ENCODE data around the gene CAVIN3. TPM values are rescaled to one million over a fixed set of nuclear protein-coding genes. Genes with fewer than 3 reads are reported as not detected.

CAVIN3 gene
- total RNA-seq, 1 experiment from 2014 or later: 41.5 TPM

DNA sequence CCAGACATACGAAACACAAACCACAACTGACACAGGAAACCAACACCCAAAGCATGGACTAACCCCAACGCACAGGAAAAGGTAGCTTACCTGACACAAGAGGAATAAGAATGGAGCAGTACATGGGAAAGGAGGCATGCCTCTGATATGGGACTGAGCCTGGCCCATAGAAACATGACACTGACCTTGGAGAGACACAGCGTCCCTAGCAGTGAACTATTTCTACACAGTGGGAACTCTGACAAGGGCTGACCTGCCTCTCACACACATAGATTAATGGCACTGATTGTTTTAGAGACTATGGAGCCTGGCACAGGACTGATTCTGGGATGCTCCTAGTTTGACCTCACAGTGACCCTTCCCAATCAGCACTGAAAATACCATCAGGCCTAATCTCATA lies 48.7 kb downstream of the CAVIN3 start:
- H3K9me3 Mint-ChIP-seq: no peaks in the 10 kb centered on the region
- no peak overlapping the region for H3K27ac Mint-ChIP-seq
- DNase-seq (ENCODE audit: low spot score): no peak
- CTCF ChIA-PET: interaction anchor here (1.4 to 5.8 kb wide), 8 partner anchors 10 to 91 kb away, joined by 3 to 82 read pairs (median 18); partner anchors contain the start of gene CCKBR
- H3K27me3 Mint-ChIP-seq (ENCODE audit: low read depth): peaks cover 47% of the 10 kb centered on the region
- POLR2A ChIA-PET: no interaction called here
- H3K4me1 Mint-ChIP-seq: peaks cover 7% of the 10 kb centered on the region; the same call in 1 of the 2 replicates
- TF ChIP-seq ETV6 (CRISPR knock-in tag; IDR thresholded peaks at IDR 0.05): no peak
- no peak for TF ChIP-seq NFE2L1 (CRISPR knock-in tag; IDR thresholded peaks at IDR 0.05)
- no peak for TF ChIP-seq NR2C2 (CRISPR knock-in tag; IDR thresholded peaks at IDR 0.05)
- TF ChIP-seq, protein P1, sequence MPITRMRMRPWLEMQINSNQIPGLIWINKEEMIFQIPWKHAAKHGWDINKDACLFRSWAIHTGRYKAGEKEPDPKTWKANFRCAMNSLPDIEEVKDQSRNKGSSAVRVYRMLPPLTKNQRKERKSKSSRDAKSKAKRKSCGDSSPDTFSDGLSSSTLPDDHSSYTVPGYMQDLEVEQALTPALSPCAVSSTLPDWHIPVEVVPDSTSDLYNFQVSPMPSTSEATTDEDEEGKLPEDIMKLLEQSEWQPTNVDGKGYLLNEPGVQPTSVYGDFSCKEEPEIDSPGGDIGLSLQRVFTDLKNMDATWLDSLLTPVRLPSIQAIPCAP (CRISPR knock-in tag; IDR thresholded peaks at IDR 0.05): no peak
- TF ChIP-seq, protein P2, sequence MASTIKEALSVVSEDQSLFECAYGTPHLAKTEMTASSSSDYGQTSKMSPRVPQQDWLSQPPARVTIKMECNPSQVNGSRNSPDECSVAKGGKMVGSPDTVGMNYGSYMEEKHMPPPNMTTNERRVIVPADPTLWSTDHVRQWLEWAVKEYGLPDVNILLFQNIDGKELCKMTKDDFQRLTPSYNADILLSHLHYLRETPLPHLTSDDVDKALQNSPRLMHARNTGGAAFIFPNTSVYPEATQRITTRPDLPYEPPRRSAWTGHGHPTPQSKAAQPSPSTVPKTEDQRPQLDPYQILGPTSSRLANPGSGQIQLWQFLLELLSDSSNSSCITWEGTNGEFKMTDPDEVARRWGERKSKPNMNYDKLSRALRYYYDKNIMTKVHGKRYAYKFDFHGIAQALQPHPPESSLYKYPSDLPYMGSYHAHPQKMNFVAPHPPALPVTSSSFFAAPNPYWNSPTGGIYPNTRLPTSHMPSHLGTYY (CRISPR knock-in tag; IDR thresholded peaks at IDR 0.05): no peak
- TF ChIP-seq, protein P3, sequence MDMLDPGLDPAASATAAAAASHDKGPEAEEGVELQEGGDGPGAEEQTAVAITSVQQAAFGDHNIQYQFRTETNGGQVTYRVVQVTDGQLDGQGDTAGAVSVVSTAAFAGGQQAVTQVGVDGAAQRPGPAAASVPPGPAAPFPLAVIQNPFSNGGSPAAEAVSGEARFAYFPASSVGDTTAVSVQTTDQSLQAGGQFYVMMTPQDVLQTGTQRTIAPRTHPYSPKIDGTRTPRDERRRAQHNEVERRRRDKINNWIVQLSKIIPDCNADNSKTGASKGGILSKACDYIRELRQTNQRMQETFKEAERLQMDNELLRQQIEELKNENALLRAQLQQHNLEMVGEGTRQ (CRISPR knock-in tag; IDR thresholded peaks at IDR 0.05): no peak
- TF ChIP-seq, protein P4, sequence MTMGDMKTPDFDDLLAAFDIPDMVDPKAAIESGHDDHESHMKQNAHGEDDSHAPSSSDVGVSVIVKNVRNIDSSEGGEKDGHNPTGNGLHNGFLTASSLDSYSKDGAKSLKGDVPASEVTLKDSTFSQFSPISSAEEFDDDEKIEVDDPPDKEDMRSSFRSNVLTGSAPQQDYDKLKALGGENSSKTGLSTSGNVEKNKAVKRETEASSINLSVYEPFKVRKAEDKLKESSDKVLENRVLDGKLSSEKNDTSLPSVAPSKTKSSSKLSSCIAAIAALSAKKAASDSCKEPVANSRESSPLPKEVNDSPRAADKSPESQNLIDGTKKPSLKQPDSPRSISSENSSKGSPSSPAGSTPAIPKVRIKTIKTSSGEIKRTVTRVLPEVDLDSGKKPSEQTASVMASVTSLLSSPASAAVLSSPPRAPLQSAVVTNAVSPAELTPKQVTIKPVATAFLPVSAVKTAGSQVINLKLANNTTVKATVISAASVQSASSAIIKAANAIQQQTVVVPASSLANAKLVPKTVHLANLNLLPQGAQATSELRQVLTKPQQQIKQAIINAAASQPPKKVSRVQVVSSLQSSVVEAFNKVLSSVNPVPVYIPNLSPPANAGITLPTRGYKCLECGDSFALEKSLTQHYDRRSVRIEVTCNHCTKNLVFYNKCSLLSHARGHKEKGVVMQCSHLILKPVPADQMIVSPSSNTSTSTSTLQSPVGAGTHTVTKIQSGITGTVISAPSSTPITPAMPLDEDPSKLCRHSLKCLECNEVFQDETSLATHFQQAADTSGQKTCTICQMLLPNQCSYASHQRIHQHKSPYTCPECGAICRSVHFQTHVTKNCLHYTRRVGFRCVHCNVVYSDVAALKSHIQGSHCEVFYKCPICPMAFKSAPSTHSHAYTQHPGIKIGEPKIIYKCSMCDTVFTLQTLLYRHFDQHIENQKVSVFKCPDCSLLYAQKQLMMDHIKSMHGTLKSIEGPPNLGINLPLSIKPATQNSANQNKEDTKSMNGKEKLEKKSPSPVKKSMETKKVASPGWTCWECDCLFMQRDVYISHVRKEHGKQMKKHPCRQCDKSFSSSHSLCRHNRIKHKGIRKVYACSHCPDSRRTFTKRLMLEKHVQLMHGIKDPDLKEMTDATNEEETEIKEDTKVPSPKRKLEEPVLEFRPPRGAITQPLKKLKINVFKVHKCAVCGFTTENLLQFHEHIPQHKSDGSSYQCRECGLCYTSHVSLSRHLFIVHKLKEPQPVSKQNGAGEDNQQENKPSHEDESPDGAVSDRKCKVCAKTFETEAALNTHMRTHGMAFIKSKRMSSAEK (CRISPR knock-in tag; IDR thresholded peaks at IDR 0.05; ENCODE audit: borderline replicate concordance): no peak
- TF ChIP-seq, protein P5, sequence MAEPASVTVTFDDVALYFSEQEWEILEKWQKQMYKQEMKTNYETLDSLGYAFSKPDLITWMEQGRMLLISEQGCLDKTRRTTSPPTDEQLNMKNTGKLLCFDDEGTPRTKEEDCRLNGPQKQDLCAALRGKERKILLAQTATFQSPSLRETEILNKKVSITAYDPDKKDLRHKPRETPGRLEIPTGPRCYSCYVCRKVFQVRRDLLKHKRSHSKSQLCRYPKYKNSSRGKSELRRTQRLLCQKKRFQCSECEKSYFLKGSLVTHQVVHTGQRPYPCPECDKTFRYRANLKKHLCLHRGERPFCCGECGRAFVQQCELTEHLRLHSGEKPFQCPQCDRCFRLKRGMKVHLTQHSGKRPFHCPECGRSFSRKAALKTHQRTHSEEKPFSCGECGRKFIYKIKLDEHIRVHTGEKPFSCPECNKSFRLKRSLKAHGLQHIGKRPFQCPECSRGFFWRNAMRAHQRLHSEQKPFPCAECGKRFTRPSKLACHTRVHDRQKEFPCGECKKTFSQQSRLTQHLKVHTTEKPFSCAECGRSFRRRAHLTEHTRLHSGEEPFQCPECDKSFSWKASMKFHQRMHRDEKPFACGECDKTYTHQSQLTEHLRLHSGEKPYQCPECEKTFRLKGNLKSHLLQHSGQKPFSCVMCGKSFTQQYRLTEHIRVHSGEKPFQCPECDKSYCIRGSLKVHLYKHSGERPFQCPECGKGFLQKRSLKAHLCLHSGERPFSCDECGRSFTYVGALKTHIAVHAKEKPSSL (CRISPR knock-in tag; conservative IDR thresholded peaks at IDR 0.05): no peak
- TF ChIP-seq, protein P6, sequence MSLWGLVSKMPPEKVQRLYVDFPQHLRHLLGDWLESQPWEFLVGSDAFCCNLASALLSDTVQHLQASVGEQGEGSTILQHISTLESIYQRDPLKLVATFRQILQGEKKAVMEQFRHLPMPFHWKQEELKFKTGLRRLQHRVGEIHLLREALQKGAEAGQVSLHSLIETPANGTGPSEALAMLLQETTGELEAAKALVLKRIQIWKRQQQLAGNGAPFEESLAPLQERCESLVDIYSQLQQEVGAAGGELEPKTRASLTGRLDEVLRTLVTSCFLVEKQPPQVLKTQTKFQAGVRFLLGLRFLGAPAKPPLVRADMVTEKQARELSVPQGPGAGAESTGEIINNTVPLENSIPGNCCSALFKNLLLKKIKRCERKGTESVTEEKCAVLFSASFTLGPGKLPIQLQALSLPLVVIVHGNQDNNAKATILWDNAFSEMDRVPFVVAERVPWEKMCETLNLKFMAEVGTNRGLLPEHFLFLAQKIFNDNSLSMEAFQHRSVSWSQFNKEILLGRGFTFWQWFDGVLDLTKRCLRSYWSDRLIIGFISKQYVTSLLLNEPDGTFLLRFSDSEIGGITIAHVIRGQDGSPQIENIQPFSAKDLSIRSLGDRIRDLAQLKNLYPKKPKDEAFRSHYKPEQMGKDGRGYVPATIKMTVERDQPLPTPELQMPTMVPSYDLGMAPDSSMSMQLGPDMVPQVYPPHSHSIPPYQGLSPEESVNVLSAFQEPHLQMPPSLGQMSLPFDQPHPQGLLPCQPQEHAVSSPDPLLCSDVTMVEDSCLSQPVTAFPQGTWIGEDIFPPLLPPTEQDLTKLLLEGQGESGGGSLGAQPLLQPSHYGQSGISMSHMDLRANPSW (CRISPR knock-in tag; conservative IDR thresholded peaks at IDR 0.05; ENCODE audit: low read depth): no peak
- TF ChIP-seq FOXJ3 (CRISPR knock-in tag; IDR thresholded peaks at IDR 0.05; ENCODE audit: borderline replicate concordance): no peak
- TF ChIP-seq, protein P7, sequence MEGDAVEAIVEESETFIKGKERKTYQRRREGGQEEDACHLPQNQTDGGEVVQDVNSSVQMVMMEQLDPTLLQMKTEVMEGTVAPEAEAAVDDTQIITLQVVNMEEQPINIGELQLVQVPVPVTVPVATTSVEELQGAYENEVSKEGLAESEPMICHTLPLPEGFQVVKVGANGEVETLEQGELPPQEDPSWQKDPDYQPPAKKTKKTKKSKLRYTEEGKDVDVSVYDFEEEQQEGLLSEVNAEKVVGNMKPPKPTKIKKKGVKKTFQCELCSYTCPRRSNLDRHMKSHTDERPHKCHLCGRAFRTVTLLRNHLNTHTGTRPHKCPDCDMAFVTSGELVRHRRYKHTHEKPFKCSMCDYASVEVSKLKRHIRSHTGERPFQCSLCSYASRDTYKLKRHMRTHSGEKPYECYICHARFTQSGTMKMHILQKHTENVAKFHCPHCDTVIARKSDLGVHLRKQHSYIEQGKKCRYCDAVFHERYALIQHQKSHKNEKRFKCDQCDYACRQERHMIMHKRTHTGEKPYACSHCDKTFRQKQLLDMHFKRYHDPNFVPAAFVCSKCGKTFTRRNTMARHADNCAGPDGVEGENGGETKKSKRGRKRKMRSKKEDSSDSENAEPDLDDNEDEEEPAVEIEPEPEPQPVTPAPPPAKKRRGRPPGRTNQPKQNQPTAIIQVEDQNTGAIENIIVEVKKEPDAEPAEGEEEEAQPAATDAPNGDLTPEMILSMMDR (IDR thresholded peaks at IDR 0.05): no peak
- no peak for TF ChIP-seq NFYB (CRISPR knock-in tag; conservative IDR thresholded peaks at IDR 0.05; ENCODE audit: low read depth)
- TF ChIP-seq, protein P8, sequence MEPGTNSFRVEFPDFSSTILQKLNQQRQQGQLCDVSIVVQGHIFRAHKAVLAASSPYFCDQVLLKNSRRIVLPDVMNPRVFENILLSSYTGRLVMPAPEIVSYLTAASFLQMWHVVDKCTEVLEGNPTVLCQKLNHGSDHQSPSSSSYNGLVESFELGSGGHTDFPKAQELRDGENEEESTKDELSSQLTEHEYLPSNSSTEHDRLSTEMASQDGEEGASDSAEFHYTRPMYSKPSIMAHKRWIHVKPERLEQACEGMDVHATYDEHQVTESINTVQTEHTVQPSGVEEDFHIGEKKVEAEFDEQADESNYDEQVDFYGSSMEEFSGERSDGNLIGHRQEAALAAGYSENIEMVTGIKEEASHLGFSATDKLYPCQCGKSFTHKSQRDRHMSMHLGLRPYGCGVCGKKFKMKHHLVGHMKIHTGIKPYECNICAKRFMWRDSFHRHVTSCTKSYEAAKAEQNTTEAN (CRISPR knock-in tag; IDR thresholded peaks at IDR 0.05): no peak
- TF ChIP-seq CREB1 (CRISPR knock-in tag; IDR thresholded peaks at IDR 0.05): no peak
- TF ChIP-seq CREM (CRISPR knock-in tag; IDR thresholded peaks at IDR 0.05): no peak
- TF ChIP-seq, protein P9, sequence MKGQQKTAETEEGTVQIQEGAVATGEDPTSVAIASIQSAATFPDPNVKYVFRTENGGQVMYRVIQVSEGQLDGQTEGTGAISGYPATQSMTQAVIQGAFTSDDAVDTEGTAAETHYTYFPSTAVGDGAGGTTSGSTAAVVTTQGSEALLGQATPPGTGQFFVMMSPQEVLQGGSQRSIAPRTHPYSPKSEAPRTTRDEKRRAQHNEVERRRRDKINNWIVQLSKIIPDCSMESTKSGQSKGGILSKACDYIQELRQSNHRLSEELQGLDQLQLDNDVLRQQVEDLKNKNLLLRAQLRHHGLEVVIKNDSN (CRISPR knock-in tag; IDR thresholded peaks at IDR 0.05): no peak
- ATAC-seq: no peak; the same call in 1 of the 2 replicates
- no peak overlapping the region for H3K4me3 Mint-ChIP-seq
- no peaks in the 10 kb centered on the region for H3K36me3 Mint-ChIP-seq

Measured in WTC11 (cell line).